22Rv1 (cell line): ENCODE data around the gene ACOT2.
"Not testable (repeated sequence)": the region's sequence is repeated elsewhere in the genome, so short reads cannot be mapped to it uniquely, and the experiment has no call there.

Experiments used
- H3K27ac ChIP-seq: fragments of 450-650 bp; 2 replicates; pipeline ENCODE4 v1.5.1; 2017
- ZFX ChIP-seq: fragments of 450-650 bp; IDR thresholded peaks from 2 replicates; pipeline ENCODE4 v1.6.1; 2017; ENCODE audit warnings: antibody characterized with exemption, borderline replicate concordance
- TF ChIP-seq, protein P1 (sequence below): fragments of 450-650 bp; IDR thresholded peaks from 2 replicates; pipeline ENCODE4 v1.5.1; 2017; ENCODE audit warnings: mild to moderate bottlenecking

The ACOT2 gene

DNA sequence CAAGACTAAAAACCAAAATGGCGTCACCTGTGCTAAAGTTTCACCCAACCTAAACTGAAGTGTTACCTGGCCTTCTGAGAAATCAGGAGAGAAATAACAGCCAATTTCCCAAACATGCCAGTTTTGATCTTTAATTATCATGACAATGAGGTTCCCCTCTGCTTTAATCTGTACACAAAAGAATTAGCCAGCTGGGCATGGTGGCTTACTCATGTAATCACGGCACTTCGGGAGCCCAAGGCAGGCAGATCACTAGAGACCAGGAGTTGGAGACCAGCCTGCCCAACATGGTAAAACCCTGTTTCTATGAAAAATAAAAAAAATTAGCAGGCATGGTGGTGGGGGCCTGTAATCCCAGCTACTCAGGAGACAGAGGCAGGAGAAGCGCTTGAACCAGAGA, 15.2 kb upstream of the ACOT2 start:
- no peak for TF ChIP-seq ZFX
- TF ChIP-seq, protein P1, sequence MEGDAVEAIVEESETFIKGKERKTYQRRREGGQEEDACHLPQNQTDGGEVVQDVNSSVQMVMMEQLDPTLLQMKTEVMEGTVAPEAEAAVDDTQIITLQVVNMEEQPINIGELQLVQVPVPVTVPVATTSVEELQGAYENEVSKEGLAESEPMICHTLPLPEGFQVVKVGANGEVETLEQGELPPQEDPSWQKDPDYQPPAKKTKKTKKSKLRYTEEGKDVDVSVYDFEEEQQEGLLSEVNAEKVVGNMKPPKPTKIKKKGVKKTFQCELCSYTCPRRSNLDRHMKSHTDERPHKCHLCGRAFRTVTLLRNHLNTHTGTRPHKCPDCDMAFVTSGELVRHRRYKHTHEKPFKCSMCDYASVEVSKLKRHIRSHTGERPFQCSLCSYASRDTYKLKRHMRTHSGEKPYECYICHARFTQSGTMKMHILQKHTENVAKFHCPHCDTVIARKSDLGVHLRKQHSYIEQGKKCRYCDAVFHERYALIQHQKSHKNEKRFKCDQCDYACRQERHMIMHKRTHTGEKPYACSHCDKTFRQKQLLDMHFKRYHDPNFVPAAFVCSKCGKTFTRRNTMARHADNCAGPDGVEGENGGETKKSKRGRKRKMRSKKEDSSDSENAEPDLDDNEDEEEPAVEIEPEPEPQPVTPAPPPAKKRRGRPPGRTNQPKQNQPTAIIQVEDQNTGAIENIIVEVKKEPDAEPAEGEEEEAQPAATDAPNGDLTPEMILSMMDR, result no peak
- H3K27ac ChIP-seq, result no peak overlapping the region

DNA sequence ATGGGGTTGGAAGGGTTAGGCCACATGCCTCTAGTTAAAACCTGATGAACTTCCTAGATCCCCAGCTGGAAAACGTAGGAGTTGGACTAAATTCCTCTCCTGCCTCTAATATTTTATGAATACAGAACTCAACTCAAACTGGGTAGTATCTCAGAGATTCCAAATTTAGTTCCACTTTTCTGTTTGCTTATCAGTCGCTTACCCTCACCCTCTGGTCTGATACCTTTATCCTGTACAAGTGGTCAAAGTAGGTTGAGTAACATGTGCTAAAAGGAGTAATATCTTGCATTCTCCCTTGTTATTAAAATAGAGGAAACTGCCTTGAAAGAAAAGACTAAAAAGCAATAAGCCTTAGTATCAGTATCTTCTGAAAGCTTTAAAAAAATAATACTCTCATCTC, 11.8 kb upstream of the ACOT2 start:
- H3K27ac ChIP-seq, result not testable (repeated sequence)

DNA sequence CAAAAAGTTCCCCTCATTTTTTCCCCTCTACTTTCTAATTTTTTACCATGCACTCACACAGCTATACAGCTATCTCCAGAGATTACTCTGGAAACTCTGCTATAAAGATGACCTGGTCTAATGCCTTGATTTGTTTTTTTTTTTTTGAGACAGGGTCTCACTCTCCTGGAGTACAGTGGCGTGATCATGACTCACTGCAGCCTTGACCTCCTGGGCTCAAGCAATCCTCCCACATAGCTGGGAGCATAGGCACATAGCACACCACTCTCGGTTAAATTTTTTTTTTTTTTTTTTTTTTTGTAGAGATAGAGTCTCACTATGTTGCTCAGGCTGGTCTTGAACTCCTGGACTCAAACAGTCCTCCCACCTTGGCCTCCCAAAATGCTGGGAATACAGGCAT, 10.8 kb upstream of the ACOT2 start:
- H3K27ac ChIP-seq, result not testable (repeated sequence)

DNA sequence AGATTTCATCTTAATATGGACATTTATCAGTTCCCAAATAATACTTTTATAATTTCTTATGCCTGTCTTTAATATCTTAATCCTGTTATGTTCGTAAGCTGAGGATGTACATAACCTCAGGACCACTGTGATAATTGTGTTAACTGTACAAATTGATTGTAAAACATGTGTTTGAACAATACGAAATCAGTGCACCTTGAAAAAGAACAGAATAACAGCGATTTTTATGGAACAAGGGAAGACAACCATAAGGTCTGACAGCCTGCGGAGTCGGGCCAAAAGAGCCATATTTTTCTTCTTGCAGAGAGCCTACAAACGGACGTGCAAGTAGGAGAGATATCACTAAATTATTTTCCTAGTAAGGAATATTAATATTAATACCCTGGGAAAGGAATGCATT, 6.8 kb upstream of the ACOT2 start:
- H3K27ac ChIP-seq, result not testable (repeated sequence)

DNA sequence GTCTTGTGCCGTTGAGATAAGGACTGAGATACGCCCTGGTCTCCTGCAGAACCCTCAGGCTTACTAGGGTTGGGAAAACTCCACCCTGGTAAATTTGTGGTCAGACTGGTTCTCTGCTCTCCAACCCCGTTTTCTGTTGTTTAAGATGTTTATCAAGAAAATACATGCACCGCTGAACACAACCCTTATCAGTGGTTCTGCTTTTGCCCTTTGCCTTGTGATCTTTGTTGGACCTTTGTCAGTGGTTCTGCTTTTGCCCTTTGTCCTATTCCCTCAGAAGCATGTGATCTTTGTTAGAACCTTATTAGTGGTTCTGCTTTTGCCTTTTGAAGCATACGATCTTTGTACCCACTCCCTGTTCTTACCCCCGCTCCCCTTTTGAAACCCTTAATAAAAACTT, 6.3 kb upstream of the ACOT2 start:
- not testable (repeated sequence) for H3K27ac ChIP-seq

DNA sequence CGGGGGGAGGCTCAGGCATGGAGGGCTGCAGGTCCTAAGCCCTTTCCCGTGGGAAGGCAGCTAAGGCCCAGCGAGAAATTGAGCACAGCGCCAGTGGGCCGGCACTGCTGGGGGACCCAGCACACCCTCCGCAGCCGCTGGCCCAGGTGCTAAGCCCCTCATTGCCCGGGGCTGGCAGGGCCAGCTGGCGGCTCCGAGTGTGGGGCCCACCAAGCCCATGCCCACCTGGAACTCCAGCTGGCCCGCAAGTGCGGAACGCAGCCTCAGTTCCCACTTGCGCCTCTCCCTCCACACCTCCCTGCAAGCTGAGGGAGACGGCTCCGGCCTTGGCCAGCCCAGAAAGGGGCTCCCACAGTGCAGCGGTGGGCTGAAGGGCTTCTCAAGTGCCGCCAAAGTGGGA, 2.6 kb upstream of the ACOT2 start:
- not testable (repeated sequence) for H3K27ac ChIP-seq

DNA sequence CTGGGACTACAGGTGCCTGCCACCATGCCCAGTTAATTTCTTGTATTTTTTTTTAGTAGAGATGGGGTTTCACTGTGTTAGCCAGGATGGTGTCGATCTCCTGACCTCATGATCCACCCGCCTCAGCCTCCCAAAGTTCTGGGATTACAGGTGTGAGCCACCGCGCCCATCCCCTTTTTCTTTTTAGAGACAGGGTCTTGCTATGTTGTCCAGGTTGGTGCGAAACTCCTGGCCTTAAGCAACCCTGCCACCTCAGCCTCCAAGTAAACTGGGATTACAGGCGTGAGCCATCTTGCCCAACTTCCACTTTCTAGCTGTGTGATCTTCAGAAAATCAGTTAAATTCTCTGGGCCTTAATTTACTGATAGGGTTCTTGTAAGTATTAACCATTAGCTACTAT, 2.1 kb upstream of the ACOT2 start:
- H3K27ac ChIP-seq, result not testable (repeated sequence)

DNA sequence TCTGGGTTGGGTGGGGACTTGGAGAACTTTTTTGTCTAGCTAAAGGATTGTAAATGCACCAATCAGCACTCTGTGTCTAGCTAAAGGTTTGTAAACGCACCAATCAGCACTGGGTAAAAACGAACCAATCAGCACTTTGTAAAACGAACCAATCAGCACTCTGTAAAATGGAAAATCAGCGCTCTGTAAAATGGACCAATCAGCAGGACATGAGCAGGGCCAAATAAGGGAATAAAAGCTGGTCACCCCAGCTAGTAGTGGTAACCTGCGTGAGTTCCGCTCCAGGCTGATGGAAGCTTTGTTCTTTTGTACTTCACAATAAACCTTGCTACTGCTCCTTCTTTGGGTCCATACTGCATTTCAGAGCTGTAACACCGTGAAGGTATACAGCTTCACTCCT, 1.7 kb upstream of the ACOT2 start:
- TF ChIP-seq, protein P1, result no peak
- no peak for TF ChIP-seq ZFX
- no peak overlapping the region for H3K27ac ChIP-seq

DNA sequence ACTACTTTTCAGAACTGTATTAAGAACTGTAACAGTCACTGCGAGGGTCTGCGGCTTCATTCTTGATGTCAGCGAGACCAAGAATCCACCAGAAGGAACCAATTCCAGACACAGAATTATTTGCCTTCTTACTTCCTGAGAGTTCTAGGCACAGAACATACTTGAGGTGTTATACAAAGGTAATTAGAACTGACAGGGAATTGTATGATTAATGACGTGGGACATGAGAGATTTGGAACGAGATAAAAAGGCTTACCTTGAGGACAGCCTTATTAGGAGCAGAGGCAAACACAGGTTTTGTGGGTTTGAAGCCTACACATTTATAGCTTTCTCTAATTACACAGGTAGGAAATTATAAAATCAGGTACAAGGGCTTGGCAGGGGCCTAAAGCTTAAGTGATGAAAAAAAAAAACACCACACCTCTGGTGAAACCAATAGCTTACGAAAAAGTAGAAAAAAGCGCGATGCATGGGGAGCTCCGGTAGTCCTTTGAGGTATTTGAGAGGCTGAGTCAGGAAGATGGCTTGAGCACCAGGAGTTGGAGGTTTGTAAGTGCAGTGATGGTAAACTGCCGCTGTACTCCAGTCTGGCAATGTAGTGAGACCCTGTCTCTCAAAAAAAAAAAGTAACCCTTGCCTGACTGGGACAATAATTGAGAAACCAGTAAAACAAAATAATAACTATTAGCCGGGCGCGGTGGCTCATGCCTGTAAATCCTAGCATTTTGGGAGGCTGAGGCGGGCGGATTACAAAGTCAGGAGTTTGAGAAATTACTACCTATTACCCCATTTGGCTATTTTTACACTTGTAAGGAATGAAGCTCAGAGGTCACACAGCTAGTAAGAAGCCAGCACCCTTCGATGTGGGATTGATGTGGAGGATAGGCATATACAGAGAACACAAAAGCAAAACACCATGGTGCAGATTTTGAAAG, 795 bp upstream of the ACOT2 start:
- peak overlapping the region; percentile 84 for H3K27ac ChIP-seq
- no peak for TF ChIP-seq ZFX
- TF ChIP-seq, protein P1, result no peak

DNA sequence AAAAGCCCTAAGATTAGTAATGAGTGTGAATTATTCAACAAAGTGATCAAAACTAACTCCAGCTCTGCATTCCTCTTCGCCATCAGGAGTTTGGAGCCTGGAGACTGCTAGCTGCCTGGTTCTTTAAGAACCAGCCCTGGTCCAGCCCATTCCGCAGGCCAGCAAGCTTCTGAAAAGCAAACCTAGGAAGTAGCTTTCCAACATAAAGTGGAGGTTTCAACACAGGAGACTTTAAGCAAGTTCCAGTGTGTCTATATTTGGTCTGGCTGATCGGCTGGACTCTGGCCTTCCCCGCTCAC, 178 bp upstream of the ACOT2 start:
- peak overlapping the region; percentile 84 for H3K27ac ChIP-seq

DNA sequence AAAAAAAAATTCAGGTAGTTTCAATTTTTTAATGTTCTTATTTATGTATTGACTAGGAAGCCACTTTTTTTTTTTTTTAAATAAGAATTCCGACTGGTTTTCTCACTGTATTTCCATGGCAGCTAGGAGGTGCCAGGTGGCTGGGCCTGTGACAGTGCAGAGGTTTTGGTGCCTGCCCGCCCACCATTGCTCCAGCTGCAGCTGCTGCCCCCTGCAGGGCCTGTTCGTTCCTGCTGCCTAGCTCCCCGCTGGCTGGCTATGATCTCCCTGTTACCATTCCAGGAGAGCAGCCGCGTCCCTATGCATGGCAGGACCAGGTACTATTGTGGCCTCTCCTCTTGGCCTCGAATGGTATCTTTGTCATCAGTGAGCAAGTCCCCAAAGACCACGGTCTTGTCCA, 1.9 kb downstream of the ACOT2 start:
- H3K27ac ChIP-seq, result not testable (repeated sequence)
- TF ChIP-seq, protein P1, result peak; percentile 81

DNA sequence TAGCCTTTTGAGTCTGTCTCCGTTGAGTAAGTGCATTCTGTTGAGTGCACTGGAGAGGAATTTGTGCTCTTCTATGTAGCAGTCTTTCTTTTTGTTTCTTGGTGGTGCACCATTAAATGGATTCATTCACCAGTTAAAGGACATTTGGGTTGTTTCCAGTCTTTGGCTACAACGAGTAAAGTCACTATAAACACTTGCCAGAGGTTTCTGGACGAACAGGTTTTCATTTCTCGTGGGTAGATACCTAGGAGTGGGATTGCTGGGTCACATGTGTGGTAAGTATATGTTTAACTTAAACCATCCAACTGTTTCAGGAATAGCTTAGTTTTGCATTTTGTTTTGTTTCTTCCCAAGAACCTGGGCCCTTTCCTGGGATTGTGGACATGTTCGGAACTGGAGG, 4.0 kb downstream of the ACOT2 start:
- not testable (repeated sequence) for H3K27ac ChIP-seq

DNA sequence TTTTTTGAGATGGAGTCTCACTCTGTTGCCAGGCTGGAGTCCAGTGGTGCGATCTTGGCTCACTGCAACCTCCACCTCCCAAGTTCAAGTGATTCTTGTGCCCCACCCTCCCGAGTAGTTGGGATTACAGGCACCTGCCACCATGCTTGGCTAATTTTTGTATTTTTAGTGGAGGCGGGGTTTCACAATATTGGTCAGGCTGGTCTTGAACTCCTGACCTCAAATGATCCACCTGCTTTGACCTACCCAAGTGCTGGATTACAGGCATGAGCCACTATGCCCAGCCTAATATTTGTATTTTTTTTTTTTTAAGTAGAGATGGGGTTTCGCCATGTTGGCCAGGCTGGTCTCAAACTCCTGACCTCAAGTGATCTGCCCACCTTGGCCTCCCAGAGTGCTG, 4.7 kb downstream of the ACOT2 start:
- H3K27ac ChIP-seq, result not testable (repeated sequence)

DNA sequence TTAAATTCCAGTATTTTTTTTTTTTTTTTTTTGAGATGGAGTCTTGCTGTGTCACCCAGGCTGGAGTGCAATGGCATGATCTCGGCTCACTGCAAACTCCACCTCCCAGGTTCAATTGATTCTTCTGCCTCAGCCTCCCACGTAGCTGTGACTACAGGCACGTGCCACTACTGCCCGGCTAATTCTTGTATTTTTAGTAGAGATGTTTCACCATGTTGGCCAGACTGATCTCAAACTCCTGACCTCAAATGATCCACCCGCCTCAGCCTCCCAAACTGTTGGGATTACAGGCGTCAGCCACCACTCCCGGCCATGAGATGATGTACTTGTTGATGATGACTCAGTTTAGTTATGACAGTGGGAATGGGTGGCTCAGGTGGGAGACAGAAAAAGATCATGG, 5.2 kb downstream of the ACOT2 start:
- not testable (repeated sequence) for H3K27ac ChIP-seq
